Parathyroid adenoma (tissue), 2 donors: ENCODE measurements around the gene PTRHD1.

Experiments used
- H2AFZ ChIP-seq: fragments of 300-600 bp; sonication (generic); one replicate; pipeline ENCODE4 v1.7.0; 2017; ENCODE audit warnings: antibody characterized with exemption, mild to moderate bottlenecking
- H3K27ac ChIP-seq: fragments of 300-600 bp; sonication (generic); one replicate; pipeline ENCODE4 v1.7.0; 2017
- H3K27me3 ChIP-seq: fragments of 300-600 bp; sonication (generic); one replicate; pipeline ENCODE4 v1.7.0; 2017; ENCODE audit warnings: low read length; ENCODE audit not compliant: control insufficient read depth, insufficient read depth
- H3K36me3 ChIP-seq: fragments of 300-600 bp; sonication (generic); one replicate; pipeline ENCODE4 v1.7.0; 2017; ENCODE audit warnings: low read length; ENCODE audit not compliant: control insufficient read depth, insufficient read depth
- H3K4me1 ChIP-seq: fragments of 300-600 bp; sonication (generic); one replicate; pipeline ENCODE4 v1.7.0; 2017; ENCODE audit warnings: control low read depth
- H3K4me2 ChIP-seq: fragments of 300-600 bp; sonication (generic); one replicate; pipeline ENCODE4 v1.7.0; 2017; ENCODE audit warnings: low read length
- H3K4me3 ChIP-seq: fragments of 300-600 bp; sonication (generic); one replicate; pipeline ENCODE4 v1.7.0; 2017; ENCODE audit warnings: low read depth, low read length
- H3K79me2 ChIP-seq: fragments of 300-600 bp; sonication (generic); one replicate; pipeline ENCODE4 v1.7.0; 2017; ENCODE audit warnings: control low read depth
- H3K9ac ChIP-seq: fragments of 300-600 bp; sonication (generic); one replicate; pipeline ENCODE4 v1.7.0; 2017; ENCODE audit warnings: mild to moderate bottlenecking
- H3K9me3 ChIP-seq: fragments of 300-600 bp; sonication (generic); one replicate; pipeline ENCODE4 v1.7.0; 2017; ENCODE audit warnings: low read length; ENCODE audit not compliant: control insufficient read depth
- TF ChIP-seq, protein P1 (sequence below): fragments of 300-600 bp; sonication (generic); IDR thresholded peaks from one replicate; pipeline ENCODE4 v1.7.0; 2017; ENCODE audit warnings: antibody characterized with exemption, mild to moderate bottlenecking
- donor health status: primary hyperparathyroidism.

Gene PTRHD1

DNA sequence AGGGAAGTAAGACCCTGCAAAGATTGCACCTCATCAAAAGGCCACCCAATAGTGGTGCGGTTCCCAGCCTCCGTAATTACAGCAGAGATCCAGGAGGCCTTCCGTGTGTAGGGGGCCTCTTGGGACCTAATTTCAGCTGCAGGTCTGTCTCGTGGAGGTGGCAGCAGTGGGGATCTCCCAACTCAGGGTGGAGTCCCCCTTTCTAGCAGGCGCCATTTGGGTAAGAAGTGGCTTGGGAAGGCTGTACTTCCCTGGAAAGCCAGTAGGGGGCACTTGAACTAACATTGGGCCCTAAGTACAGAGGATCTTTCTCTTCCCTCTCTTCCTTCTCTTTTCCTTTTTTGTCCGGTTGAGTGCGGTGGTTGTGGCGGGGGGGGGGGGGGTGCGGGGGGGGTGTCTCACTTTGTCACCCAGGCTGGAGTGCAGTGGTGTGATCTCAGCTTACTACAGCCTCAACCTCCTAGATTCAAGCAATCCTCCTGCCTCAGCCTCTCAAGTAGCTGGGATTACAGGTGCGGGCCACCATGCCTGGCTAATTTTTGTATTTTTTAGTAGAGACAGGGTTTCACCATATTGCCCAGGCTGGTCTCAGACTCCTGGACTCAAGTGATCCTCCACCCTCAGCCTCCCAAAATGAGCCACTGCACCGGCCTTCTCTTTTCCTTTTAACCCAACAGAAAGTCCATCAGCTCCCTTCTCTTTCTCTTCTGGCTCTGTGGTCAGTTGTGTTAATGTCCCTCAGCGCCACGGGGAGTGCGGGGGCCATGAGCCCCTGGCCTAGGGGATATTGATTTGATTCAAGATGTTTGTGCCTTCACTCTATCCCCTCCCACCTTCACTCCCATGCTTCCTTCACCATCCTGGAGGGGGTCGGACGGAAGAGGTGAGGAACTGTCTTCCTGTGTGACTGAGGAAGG lies 32.0 kb upstream of the PTRHD1 start:
- Histone ChIP-seq H3K9me3 (no peaks in the 10 kb centered on the region), H3K4me2 (no peak overlapping the region), H3K4me3 (no peak overlapping the region), H2AFZ (no peak overlapping the region), H3K79me2 (no peaks in the 10 kb centered on the region), H3K36me3 (no peaks in the 10 kb centered on the region), H3K4me1 (peaks cover 8% of the 10 kb centered on the region), H3K27ac (no peak overlapping the region), H3K27me3 (no peaks in the 10 kb centered on the region), H3K9ac (no peak overlapping the region)
- TF ChIP-seq, protein P1, sequence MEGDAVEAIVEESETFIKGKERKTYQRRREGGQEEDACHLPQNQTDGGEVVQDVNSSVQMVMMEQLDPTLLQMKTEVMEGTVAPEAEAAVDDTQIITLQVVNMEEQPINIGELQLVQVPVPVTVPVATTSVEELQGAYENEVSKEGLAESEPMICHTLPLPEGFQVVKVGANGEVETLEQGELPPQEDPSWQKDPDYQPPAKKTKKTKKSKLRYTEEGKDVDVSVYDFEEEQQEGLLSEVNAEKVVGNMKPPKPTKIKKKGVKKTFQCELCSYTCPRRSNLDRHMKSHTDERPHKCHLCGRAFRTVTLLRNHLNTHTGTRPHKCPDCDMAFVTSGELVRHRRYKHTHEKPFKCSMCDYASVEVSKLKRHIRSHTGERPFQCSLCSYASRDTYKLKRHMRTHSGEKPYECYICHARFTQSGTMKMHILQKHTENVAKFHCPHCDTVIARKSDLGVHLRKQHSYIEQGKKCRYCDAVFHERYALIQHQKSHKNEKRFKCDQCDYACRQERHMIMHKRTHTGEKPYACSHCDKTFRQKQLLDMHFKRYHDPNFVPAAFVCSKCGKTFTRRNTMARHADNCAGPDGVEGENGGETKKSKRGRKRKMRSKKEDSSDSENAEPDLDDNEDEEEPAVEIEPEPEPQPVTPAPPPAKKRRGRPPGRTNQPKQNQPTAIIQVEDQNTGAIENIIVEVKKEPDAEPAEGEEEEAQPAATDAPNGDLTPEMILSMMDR = peak; percentile 9

DNA sequence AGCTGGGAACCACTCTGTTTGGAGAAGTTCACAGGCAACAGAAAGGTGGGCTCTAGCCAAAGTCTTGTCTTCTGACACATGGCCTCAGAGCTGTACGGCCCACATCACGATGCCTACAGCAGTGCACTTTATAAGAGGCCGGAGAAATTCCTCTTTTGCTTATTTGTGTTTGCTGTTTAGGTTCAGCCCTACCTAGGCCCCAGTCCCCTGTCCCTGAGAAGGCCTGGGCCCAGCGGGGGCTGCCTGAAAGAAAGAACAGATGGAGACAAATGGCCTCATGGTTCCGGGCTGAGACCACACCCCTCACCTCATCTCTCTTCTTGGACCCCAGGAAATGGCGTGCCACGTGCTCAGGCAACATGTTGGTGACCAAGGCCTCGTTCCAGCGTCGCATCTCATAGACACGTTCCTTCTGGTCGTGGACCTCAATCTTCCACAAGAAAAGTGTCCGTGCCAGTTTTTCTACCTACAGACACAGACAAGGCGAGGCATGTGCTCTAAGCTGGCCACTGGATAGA lies 30.9 kb upstream of the PTRHD1 start:
- Histone ChIP-seq H3K4me2 (no peak overlapping the region), H3K36me3 (no peaks in the 10 kb centered on the region), H3K27me3 (no peaks in the 10 kb centered on the region), H3K9me3 (no peaks in the 10 kb centered on the region), H3K4me3 (no peak overlapping the region), H3K4me1 (peaks cover 8% of the 10 kb centered on the region), H3K79me2 (no peaks in the 10 kb centered on the region), H3K27ac (no peak overlapping the region), H3K9ac (no peak overlapping the region), H2AFZ (no peak overlapping the region)
- TF ChIP-seq, protein P1 = no peak

DNA sequence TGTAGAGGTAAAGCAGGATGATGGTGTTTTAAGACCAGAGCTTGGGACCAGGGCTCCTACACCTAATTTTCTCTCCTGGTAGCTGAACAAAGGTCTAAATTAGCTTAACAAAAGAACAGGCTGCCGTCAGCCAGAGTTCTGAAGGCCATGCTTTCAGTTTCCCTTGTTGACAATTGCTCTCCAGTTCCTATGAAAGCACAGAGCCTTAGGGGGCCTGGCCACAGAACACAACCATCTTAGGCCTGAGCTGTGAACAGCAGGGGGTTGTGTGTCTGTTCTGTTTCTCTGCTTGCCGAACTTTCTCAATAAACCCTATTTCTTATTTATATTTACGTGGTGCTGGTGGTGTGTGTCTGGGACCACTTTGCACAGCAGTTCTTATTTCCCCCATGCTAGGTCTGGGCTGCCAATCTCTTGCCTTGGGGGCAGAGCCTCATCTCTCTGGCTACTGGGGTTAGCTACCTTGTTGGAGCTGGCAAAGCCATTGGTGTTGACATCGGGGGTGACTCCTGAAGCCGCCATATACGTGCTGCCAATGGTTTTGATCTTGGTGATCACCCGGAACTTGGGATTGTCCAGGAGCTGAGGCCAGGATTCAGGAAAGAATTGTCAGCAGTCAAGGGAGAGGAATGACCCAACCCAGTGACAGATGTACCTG lies 29.0 kb upstream of the PTRHD1 start:
- Histone ChIP-seq H3K4me2 (no peak overlapping the region), H3K36me3 (no peaks in the 10 kb centered on the region), H3K27ac (no peak overlapping the region), H3K4me3 (no peak overlapping the region), H3K9me3 (no peaks in the 10 kb centered on the region), H3K9ac (no peak overlapping the region), H3K27me3 (no peaks in the 10 kb centered on the region), H3K4me1 (peaks cover 5% of the 10 kb centered on the region), H3K79me2 (no peaks in the 10 kb centered on the region), H2AFZ (no peak overlapping the region)
- TF ChIP-seq, protein P1 = no peak

DNA sequence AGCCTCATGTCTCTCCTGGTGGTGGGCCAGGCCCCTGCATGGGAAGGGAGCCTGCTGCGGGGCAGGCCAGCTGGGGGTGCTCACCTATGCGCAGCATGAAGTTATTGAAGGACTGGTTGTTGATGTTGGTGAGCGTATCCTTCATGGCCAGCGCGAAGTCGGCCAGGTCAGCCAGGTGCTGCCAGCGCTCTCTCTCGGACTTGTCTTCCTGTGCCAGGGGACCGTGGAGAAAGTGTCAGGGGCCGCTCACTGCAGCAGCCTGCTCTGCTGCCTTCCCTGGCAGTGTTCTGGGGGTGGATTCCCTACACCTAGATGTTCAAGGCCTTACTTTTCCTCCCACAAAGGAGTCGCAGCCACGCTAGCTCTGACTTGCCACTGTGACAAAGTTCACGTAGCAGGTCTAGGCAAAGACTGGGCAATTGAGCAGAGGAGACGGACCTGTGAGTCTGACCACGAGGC lies 28.3 kb upstream of the PTRHD1 start:
- H3K27me3 ChIP-seq = no peaks in the 10 kb centered on the region
- no peaks in the 10 kb centered on the region for H3K36me3 ChIP-seq
- no peak overlapping the region for H3K27ac ChIP-seq
- no peak overlapping the region for H3K4me3 ChIP-seq
- H3K9me3 ChIP-seq = no peaks in the 10 kb centered on the region
- no peaks in the 10 kb centered on the region for H3K4me1 ChIP-seq
- H3K79me2 ChIP-seq = no peaks in the 10 kb centered on the region
- no peak overlapping the region for H2AFZ ChIP-seq
- TF ChIP-seq, protein P1 = no peak
- H3K9ac ChIP-seq = no peak overlapping the region
- no peak overlapping the region for H3K4me2 ChIP-seq
